Cerebellar cortex (tissue), 1 donor: ENCODE results near the gene SCP2.

Source experiments
- DNase-seq: peaks from one replicate; pipeline ENCODE4 v3.0.0-alpha.2; 2015; ENCODE audit warnings: low spot score

Gene SCP2

GRCh38 chr1:53037159-53037558 is 110.1 kb downstream of the SCP2 start:
- no peak for DNase-seq

- DNase-seq: no peak
Observed at GRCh38 chr1:53038566-53038965, 111.5 kb downstream of the SCP2 start.

GRCh38 chr1:53043271-53043670 is 116.2 kb downstream of the SCP2 start:
- no peak for DNase-seq

GRCh38 chr1:53044926-53045325 is 117.8 kb downstream of the SCP2 start:
- no peak for DNase-seq

- peak; percentile 96 for DNase-seq
Observed at GRCh38 chr1:53046930-53047329, 119.9 kb downstream of the SCP2 start.

GRCh38 chr1:53047737-53048736 is 121.0 kb downstream of the SCP2 start:
- DNase-seq: no peak

GRCh38 chr1:53048960-53049573 is 122.0 kb downstream of the SCP2 start:
- peak; percentile 50 for DNase-seq

- DNase-seq: no peak
Observed at GRCh38 chr1:53049574-53049967, 122.5 kb downstream of the SCP2 start.

- DNase-seq: no peak
Observed at GRCh38 chr1:53050310-53050709, 123.2 kb downstream of the SCP2 start.

GRCh38 chr1:53051676-53052075 is 124.6 kb downstream of the SCP2 start:
- no peak for DNase-seq

- DNase-seq: no peak
Observed at GRCh38 chr1:53057127-53057526, 130.1 kb downstream of the SCP2 start.

- DNase-seq: no peak
Observed at GRCh38 chr1:53060579-53060978, 133.5 kb downstream of the SCP2 start.

- no peak for DNase-seq
Observed at GRCh38 chr1:53061123-53061858, 134.2 kb downstream of the SCP2 start.

- DNase-seq: no peak
Observed at GRCh38 chr1:53061859-53062707, 135.0 kb downstream of the SCP2 start, which contains the start of gene PODN. PODN (plus strand) TSS chr1:53062213; CDS start chr1:53069856, 7,643 bp downstream.

GRCh38 chr1:53062708-53063591 is 135.9 kb downstream of the SCP2 start:
- DNase-seq: no peak

GRCh38 chr1:53063744-53064515 is 136.9 kb downstream of the SCP2 start:
- no peak for DNase-seq

- no peak for DNase-seq
Observed at GRCh38 chr1:53065391-53065790, 138.3 kb downstream of the SCP2 start.

GRCh38 chr1:53066488-53066887 is 139.4 kb downstream of the SCP2 start:
- no peak for DNase-seq

GRCh38 chr1:53066891-53067738 is 140.0 kb downstream of the SCP2 start:
- no peak for DNase-seq
